ENCODE results near the gene TAF4. TPM values are rescaled to one million over a fixed set of nuclear protein-coding genes. Genes with fewer than 3 reads are reported as not detected.
"Not testable (repeated sequence)": the region's sequence is repeated elsewhere in the genome, so short reads cannot be mapped to it uniquely, and the experiment has no call there.

The TAF4 gene
- total RNA-seq, 1 donor from 2014 or later, result 2.6 TPM

- DNase-seq (ENCODE audit: low read depth in 2 of 2), result no peak
These were observed 61.9 kb downstream of the TAF4 start for GRCh38 chr20:62003567-62004405.

- no peak for DNase-seq (ENCODE audit: low read depth in 2 of 2)
These were observed 62.7 kb downstream of the TAF4 start for GRCh38 chr20:62002882-62003480.

- DNase-seq (ENCODE audit: low read depth in 2 of 2), result no peak
These were observed 64.4 kb downstream of the TAF4 start for GRCh38 chr20:62001178-62001715.

- no peak for DNase-seq (ENCODE audit: low read depth in 2 of 2)
These were observed 67.1 kb downstream of the TAF4 start for GRCh38 chr20:61998343-61999121.

- no peak for DNase-seq (ENCODE audit: low read depth in 2 of 2)
These were observed 67.8 kb downstream of the TAF4 start for GRCh38 chr20:61997891-61998290.

GRCh38 chr20:61997372-61997771 is 68.3 kb downstream of the TAF4 start:
- no peak for DNase-seq (ENCODE audit: low read depth in 2 of 2)

GRCh38 chr20:61994546-61994945 is 71.1 kb downstream of the TAF4 start:
- DNase-seq (ENCODE audit: low read depth in 2 of 2), result no peak

- DNase-seq (ENCODE audit: low read depth in 2 of 2), result no peak
These were observed 72.6 kb downstream of the TAF4 start for GRCh38 chr20:61993058-61993457.

- peak in 1 of 2 donors; percentile 11 for DNase-seq (ENCODE audit: low read depth in 2 of 2)
These were observed 74.2 kb downstream of the TAF4 start for GRCh38 chr20:61991476-61991875.

- no peak for DNase-seq (ENCODE audit: low read depth in 2 of 2)
These were observed 75.2 kb downstream of the TAF4 start for GRCh38 chr20:61990484-61990883.

GRCh38 chr20:61989741-61990140 is 75.9 kb downstream of the TAF4 start:
- DNase-seq (ENCODE audit: low read depth in 2 of 2), result no peak

- no peak for DNase-seq (ENCODE audit: low read depth in 2 of 2)
These were observed 77.0 kb downstream of the TAF4 start for GRCh38 chr20:61988665-61989064.

GRCh38 chr20:61986762-61987321 is 78.8 kb downstream of the TAF4 start:
- no peak for DNase-seq (ENCODE audit: low read depth in 2 of 2)

- DNase-seq (ENCODE audit: low read depth in 2 of 2), result no peak
These were observed 80.6 kb downstream of the TAF4 start for GRCh38 chr20:61985096-61985495.

GRCh38 chr20:61984431-61984830 is 81.2 kb downstream of the TAF4 start:
- DNase-seq (ENCODE audit: low read depth in 2 of 2), result not testable (repeated sequence)

- DNase-seq (ENCODE audit: low read depth in 2 of 2), result no peak
These were observed 81.7 kb downstream of the TAF4 start for GRCh38 chr20:61983965-61984364.

- DNase-seq (ENCODE audit: low read depth in 2 of 2), result no peak
These were observed 82.7 kb downstream of the TAF4 start for GRCh38 chr20:61982951-61983315.

GRCh38 chr20:61982191-61982950 is 83.3 kb downstream of the TAF4 start:
- DNase-seq (ENCODE audit: low read depth in 2 of 2), result no peak

GRCh38 chr20:61981691-61982090 is 84.0 kb downstream of the TAF4 start:
- not testable (repeated sequence) for DNase-seq (ENCODE audit: low read depth in 2 of 2)

- DNase-seq (ENCODE audit: low read depth in 2 of 2), result peak; percentile 47 to 48
These were observed 84.8 kb downstream of the TAF4 start for GRCh38 chr20:61980647-61981583.

Data from lung microvascular endothelial cell (primary cell).